Right ventricle myocardium inferior (tissue), 1 donor: Measurements from ENCODE around the gene SDC3. TPM values are rescaled to one million over a fixed set of nuclear protein-coding genes. Genes with fewer than 3 reads are reported as not detected.

Source experiments
- ATAC-seq: fragments of 200-7000 bp; cut with Tn5 transposase; one replicate; pipeline ENCODE4 v1.9.1; 2020; ENCODE audit warnings: mild to moderate bottlenecking, moderate library complexity
- DNase-seq: peaks from one replicate; pipeline ENCODE4 v3.0.0; 2021; ENCODE audit errors: missing footprints
- intact Hi-C: fragments of 100-400 bp; cut with DNase I; formaldehyde crosslinking; loops from one replicate; pipeline ENCODE4 v1.11.0; 2022
- total RNA-seq: library from RNA; stranded (reverse); fragmentation: NEBNext Ultra II Directional; extraction: Animal tissue kit (Norgen Biotek cat#: 25700); gene quantifications from one replicate; pipeline ENCODE4 v1.2.1, GENCODE V29; 2021
- donor health status: DM: no; HTN: yes; CAD: no; lungs with severe emphysema.

Gene SDC3
- total RNA-seq, 1 donor from 2014 or later = 28.5 TPM

- intact Hi-C loops = loop anchor here (5.0 kb wide), 1 partner anchor 55 kb away; no protein-coding TSS in a partner anchor
- no peak for ATAC-seq
- peak; percentile 56 for DNase-seq
Measured at GRCh38 chr1:30907481-30908315, 860 bp downstream of the SDC3 start.

GRCh38 chr1:30906631-30907441 lies 1.7 kb downstream of the SDC3 start:
- peak; percentile 57 for DNase-seq
- intact Hi-C loops = loop anchor here (5.0 kb wide), 1 partner anchor 55 kb away; no protein-coding TSS in a partner anchor
- ATAC-seq = no peak

GRCh38 chr1:30905916-30906620 lies 2.5 kb downstream of the SDC3 start:
- intact Hi-C loops = loop anchor here (5.0 kb wide), 1 partner anchor 54 kb away; no protein-coding TSS in a partner anchor
- DNase-seq (peak; percentile 56), ATAC-seq (no peak)

GRCh38 chr1:30905403-30905802 lies 3.2 kb downstream of the SDC3 start:
- intact Hi-C loops = loop anchor here (5.0 kb wide), 1 partner anchor 53 kb away; no protein-coding TSS in a partner anchor
- no peak for DNase-seq
- no peak for ATAC-seq

GRCh38 chr1:30904962-30905335 lies 3.6 kb downstream of the SDC3 start:
- DNase-seq (no peak), ATAC-seq (no peak)
- intact Hi-C loops = loop anchor here (5.0 kb wide), 1 partner anchor 53 kb away; no protein-coding TSS in a partner anchor

- DNase-seq (no peak), ATAC-seq (no peak)
- intact Hi-C loops = no loop called here
Measured at GRCh38 chr1:30904191-30904961, 4.2 kb downstream of the SDC3 start.

GRCh38 chr1:30903343-30904034 lies 5.1 kb downstream of the SDC3 start:
- ATAC-seq (no peak), DNase-seq (peak; percentile 30)
- intact Hi-C loops = no loop called here

- peak; percentile 65 for DNase-seq
- intact Hi-C loops = no loop called here
- no peak for ATAC-seq
Measured at GRCh38 chr1:30902593-30903290, 5.8 kb downstream of the SDC3 start.

GRCh38 chr1:30901798-30902581 lies 6.6 kb downstream of the SDC3 start:
- peak; percentile 37 for DNase-seq
- peak; percentile 37 for ATAC-seq
- intact Hi-C loops = no loop called here

GRCh38 chr1:30900931-30901560 lies 7.5 kb downstream of the SDC3 start:
- DNase-seq (peak; percentile 32), ATAC-seq (no peak)
- intact Hi-C loops = no loop called here

- no peak for ATAC-seq
Measured at GRCh38 chr1:30900486-30900885, 8.1 kb downstream of the SDC3 start.

GRCh38 chr1:30899577-30900389 lies 8.8 kb downstream of the SDC3 start:
- ATAC-seq = no peak
- DNase-seq = no peak
- intact Hi-C loops = no loop called here

More at GRCh38 chr1:30900486-30900885, 8.1 kb downstream of the SDC3 start:
- intact Hi-C loops = no loop called here
- peak; percentile 27 for DNase-seq

- DNase-seq (peak; percentile 43), ATAC-seq (no peak)
- intact Hi-C loops = no loop called here
Measured at GRCh38 chr1:30898031-30898815, 10.3 kb downstream of the SDC3 start.

GRCh38 chr1:30896905-30897304 lies 11.7 kb downstream of the SDC3 start:
- intact Hi-C loops = no loop called here
- ATAC-seq (no peak), DNase-seq (no peak)
